NCI-H524 (cell line): Measurements from ENCODE around the gene SIT1.
"Not testable (repeated sequence)": the region's sequence is repeated elsewhere in the genome, so short reads cannot be mapped to it uniquely, and the experiment has no call there.

Source experiments
- DNase-seq, 2 experiments: peaks; one replicate each; lab custom pipeline; 2025; lab: John Stamatoyannopoulos, UW

SIT1 gene

GRCh38 chr9:35660966-35661415 lies 10.3 kb upstream of the SIT1 start:
- peak in 1 of 2 experiments; percentile 8 for DNase-seq

DNA sequence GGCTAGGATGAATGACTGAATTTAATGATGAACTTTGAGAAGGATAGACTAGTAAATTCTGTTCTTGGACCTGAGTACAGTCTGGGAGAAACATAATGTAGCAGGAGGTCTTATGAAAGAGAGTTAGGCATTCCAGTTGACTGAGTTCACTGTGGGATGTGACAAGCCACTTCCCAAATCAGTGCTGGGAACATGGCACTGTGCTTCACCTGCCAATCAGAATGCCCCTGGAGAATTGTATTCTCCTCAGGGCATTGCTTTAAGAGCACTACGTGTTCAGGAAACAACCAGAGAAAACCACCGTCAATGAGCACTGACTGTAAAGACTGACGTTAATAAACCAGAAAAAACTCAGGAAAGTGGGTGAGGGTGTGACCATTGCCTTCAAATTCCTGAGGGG lies 8.6 kb upstream of the SIT1 start:
- DNase-seq: no peak

GRCh38 chr9:35658968-35659220 lies 8.2 kb upstream of the SIT1 start:
- DNase-seq: peak in 1 of 2 experiments; percentile 28

DNA sequence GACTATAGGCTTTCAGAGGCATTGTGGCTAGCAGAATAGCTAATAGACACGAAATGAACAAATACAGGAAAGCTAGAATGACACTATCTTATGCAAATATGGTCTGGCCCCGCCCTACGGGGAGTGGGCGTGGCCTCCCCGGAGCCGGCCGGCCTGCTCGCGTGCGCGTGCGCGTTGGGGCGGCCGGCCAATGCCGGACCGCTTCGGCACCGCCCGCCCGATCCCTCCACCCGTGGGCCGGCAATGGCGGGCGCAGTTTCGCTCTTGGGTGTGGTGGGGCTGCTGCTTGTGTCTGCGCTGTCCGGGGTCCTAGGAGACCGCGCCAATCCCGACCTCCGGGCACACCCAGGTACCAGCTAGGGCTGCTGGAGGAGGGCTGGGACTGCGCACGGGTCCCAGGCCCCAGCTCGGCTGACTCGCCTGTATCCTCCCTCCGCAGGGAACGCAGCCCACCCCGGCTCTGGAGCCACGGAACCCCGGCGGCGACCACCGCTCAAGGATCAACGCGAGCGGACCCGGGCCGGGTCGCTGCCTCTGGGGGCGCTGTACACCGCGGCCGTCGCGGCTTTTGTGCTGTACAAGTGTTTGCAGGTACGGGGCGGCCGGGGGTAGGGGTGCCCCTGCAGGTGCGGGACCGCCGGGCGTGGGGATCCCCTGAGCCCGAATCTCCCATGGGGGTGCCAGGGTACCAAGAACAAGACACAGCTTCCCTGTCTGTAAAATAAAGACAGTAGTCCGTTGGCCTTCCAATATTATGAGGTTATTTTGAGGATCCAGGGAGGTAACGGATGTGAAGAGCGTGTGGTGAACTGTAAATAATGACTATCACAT lies 7.6 kb upstream of the SIT1 start, which contains the start of gene CCDC107:
Gene CCDC107 (plus strand): TSS at position 156 of the 831 bp plus-strand sequence. CDS start 88 bp downstream, at position 244.
- peak; percentile 76 to 85 for DNase-seq

- DNase-seq: peak; percentile 96 to 99
These were observed 6.9 kb upstream of the SIT1 start, which contains the start of gene RMRP for GRCh38 chr9:35657546-35658136. Gene RMRP (minus strand): TSS chr9:35658019.

DNA sequence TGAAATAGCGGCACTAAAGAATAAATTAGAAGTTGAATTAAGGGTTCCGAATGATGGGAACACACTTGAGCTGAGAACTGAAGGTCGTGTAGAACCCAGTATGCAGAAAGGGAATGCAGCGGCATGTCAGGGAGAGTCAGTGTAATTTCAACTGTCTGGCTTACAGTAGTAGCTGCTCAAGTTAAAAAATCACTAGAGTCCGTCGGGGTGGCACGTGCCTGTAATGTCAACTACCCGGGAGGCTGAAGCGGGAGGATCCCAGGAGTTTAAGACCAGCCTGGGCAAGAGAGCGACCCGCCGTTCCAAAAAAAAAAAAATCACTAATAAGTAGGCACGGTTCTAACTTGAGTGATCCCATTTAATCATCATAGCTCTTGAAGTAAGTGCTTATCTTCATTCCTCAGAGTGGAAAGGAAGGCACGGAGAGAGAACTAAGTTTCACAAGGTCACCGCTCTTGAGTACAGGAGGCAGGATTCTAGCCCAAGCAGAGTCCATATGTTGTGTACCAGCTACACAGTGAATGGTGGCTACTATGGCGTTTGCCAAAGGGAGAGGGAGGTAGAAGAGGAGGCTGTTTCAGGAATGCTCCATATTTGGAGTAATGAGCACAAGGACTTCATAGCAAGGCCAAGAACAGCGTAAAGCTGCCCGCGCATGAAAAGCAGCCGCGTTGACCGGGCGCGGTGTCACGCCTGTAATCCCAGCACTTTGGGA lies 6.3 kb upstream of the SIT1 start:
- peak; percentile 64 to 72 for DNase-seq

DNA sequence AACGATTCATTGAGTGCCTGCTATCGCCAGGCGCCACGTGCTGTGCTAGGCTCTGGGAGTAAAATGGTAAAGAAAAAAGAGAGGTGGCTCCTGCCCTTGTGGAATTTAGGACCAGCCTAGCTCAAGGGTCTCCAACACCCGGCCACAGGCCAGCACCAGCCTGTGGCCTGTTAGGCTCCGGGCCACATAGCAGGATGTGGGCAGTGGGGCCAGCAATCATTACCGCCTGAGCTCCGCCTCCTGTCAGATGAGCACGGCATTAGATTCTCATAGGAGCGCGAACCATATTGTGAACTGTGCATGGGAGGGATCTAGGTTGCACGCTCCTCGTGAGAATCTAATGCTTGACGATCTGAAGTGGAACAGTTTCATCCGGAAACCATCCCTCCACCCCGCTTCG lies 5.6 kb upstream of the SIT1 start:
- DNase-seq: no peak

DNA sequence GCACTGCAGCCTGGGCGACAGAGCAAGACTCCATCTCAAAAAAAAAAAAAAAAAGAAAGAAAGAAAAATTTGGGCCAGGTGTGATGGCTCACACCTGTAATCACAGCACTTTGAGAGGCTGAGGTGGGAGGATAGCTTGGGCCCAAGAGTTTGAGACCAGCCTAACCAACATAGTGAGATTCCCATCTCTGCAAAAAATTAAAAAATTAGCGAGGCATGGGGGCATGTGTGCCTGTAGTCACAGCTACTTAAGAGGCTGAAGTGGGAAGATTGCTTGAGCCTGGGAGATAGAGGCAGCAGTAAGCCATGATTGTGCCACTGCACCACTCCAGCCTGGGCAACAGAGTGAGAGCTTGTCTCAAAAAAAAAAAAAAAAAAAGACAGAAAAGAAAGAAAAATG lies 2.9 kb upstream of the SIT1 start:
- no peak for DNase-seq

- no peak for DNase-seq
These were observed 2.1 kb upstream of the SIT1 start for GRCh38 chr9:35652829-35653209.

- DNase-seq: no peak
These were observed 1.5 kb upstream of the SIT1 start for GRCh38 chr9:35651956-35652828.

DNA sequence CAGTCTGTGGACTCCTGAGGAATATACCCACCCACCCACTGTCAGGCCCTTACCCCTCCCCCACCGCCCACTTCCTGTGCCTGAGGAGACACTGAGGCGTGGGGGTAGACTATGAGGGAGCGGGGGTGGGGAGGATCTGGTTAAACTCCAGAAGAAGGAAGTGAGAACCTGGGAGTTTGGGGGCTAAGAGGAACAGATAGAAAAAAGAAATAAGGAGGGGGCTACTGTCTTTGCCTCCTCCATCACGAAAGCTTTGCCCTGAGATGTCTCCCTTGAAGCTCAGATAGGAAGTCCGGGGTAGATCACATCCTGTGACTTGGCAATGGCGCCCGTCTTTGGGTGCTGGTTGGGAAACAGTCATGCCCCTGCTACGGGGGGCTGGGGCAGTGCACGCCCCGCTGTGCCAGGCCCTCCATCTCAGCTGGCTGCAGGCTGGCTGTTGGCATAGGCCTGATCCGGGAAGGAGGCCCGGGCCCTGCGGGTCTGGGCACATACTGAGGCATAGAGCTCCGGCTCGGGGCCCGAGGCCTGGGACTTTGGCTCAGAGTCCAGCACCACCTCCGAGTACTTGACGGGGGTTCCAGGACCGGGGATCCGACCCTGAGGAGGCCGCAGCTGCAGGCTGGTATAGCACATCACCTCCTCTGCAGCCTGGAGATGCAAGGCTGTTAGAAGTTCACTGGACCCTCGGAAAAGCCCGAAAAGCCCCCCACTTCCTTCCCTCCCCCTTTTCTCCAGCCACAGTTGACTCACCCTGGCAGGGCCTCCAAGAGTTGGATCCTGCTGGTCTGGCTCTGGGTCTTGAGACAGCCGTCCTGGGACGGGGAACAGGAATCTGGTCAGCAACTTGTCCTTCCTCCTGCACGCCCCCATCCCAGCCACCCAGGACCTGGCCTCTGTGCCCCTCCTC lies 1.0 kb downstream of the SIT1 start:
- DNase-seq: no peak

DNA sequence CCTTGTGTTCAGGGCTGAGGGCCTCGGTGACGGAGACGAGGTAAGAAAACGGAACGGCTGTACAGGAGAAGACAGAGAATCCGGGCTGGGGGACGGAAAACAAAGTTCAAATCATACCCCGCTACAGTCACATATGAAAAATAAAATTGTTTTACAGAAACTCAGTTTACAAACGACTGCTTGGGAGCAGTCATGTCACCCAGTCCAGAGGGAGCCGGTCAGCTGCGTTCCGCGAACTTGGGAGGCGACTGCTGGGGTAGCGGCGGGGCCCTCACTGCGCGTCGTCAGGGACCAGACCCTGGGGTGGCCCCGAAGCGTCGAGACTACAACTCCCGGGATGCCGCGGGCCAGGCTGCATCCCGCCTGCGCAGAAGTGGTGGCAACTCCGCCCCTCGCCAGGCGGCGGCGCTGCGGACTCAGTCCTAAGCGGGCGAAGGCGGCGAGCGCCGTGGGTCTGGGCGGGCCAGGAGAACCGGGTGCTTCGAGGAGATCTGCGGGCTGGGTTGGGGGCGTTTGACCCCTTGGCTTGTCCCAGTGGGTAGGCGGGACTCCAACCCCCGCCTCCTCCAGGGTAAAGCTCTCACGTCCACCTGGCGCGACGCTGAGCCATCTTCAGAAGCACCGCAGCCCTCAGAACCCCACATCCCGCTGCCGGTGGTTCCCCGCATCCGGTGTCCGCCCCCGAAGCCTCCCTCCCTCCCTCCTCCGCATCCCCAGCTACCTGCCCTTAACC lies 4.0 kb downstream of the SIT1 start:
- peak; percentile 75 to 88 for DNase-seq

DNA sequence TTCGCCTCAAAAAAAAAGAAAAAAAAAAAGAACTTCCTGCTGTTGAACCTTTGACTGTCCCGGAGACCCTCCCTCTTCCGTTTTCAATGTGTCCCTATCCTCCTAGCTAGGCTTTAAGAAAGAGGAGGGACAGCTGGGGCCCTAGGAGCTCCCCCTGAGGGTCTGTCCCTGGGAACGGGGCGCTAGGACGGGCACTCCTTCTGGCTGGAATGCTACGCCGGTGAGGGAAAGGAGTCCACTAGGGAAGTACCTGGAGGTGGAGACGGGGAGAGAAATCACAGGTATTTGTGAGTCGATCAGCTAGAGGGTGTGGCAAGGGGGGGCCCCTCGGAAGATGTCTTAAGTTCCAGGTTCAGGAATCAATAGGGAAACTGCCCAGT lies 4.6 kb downstream of the SIT1 start:
- no peak for DNase-seq

GRCh38 chr9:35645736-35646135 lies 5.0 kb downstream of the SIT1 start:
- DNase-seq: not testable (repeated sequence)

DNA sequence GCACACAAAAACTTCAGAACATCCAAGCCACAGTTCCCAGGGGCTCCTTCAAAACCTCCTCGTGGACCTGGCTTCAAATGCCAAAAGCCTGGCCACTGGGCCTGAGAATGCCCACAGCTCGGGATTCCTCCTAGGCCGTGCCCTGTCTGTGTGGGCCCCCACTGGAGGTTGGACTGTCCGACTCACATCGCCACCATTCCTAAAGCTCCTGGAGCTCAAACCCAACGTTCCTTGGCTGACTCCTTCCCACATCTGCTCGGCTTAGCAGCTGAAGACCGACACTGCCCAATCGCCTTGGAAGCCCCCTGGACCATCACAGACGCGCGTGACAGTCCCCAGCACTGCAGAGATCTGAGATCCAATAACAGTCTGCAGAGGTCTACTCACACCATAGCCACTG lies 7.7 kb downstream of the SIT1 start:
- no peak for DNase-seq

DNA sequence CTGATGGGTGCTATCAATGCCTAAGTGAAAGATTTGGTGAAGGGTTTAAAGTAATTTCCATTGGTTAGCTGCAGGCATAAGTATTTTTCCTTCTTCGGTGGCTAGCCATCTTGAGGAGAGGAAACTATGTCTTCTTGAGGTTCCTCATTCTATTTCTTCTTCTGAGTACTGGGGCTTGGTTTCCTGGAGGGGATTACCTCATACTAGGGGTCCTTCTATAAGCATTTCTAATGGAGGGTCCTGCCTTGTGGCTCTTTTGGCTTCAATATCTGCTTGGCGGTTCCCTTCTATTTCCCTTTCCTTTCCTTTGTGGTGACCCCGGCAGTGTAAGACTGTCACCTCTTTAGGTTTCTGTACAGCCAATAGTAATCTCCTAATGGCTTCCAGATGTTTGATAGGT lies 9.3 kb downstream of the SIT1 start:
- not testable (repeated sequence) for DNase-seq

- not testable (repeated sequence) for DNase-seq
These were observed 10.3 kb downstream of the SIT1 start for GRCh38 chr9:35640431-35640830.

DNA sequence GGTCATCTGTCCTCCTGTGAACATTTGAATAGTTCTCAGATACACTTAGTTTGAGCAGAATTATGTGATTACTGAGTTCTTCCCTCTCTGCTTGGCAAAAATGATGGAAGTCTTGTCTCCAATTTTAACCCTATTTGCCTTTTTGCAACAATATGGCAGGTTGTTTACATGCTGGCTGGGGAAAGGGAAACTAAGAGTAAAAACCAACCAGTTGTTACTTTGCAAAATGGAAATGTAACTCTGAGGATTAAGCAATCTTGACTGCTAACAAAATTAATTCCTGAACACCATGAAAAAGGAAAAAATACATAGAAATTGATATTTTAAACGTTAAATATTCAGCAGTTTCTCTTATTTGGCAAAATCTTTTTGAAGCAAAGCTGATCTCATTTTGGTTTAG lies 11.1 kb downstream of the SIT1 start:
- DNase-seq: no peak

DNA sequence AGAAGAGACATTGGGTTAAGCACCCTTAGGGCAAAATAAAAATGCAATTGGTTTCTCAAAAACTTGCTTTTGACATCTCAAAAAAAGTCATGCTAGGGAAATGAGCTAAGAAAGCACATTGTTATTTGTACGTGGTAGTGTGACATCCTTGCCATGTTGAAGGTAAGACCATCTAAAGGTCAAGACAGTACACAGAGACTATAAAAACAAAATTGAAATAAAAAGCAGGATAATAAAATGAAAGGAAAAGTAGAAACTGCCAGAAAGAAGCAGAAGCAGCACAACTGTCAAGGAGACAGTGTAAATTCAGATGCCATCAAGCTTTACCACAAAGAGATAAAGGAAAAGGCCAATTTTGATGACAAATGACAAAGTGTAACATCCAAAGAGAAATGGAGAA lies 11.5 kb downstream of the SIT1 start:
- DNase-seq: not testable (repeated sequence)

DNA sequence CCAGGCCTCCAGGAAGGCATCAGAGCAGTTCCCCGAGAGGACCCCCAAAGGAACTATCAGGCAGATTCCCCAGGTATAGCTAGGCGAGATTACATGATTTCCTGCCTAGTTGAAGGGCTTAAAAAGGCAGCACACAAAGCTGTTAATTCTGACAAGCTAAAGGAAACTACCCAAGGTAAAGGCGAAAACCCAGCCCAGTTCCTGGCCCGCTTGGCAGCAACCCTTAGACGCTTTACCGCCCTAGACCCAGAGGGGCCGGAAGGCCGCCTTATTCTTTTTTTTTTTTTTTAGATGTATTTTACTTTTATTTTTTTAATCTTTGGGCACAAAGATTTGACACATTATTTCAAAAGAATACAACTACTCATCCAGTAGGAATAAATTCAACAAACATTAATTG lies 12.0 kb downstream of the SIT1 start:
- not testable (repeated sequence) for DNase-seq
